Mucosa of rectum (tissue), 2 donors: ENCODE data around the gene ANXA9.

Experiments
- H3K27ac ChIP-seq, 2 donors: one replicate each; pipeline ENCODE4 v1.7.0; 2013; ENCODE audit warnings: inconsistent platforms in 2 of 2, low read depth in 2 of 2, low read length in 2 of 2
- H3K27me3 ChIP-seq, 2 donors: one replicate each; pipeline ENCODE4 v1.7.0; 2013; ENCODE audit warnings: low read length in 2 of 2; ENCODE audit not compliant: control insufficient read depth in 2 of 2, insufficient read depth in 2 of 2
- H3K36me3 ChIP-seq, 2 donors: one replicate each; pipeline ENCODE4 v1.7.0; 2013; ENCODE audit warnings: low read length in 2 of 2; ENCODE audit not compliant: control insufficient read depth in 2 of 2, insufficient read depth in 2 of 2
- H3K4me1 ChIP-seq, 2 donors: one replicate each; pipeline ENCODE4 v1.7.0; 2013; ENCODE audit warnings: low read length in 2 of 2, mild to moderate bottlenecking in 1 of 2; ENCODE audit not compliant: control insufficient read depth in 2 of 2, insufficient read depth in 2 of 2
- H3K4me3 ChIP-seq, 2 donors: one replicate each; pipeline ENCODE4 v1.7.0; 2013; ENCODE audit warnings: low read length in 2 of 2
- H3K9ac ChIP-seq, 2 donors: one replicate each; pipeline ENCODE4 v1.7.0; 2013; ENCODE audit warnings: low read length in 2 of 2, low read depth in 1 of 2, mild to moderate bottlenecking in 1 of 2
- H3K9me3 ChIP-seq, 2 donors: one replicate each; pipeline ENCODE4 v1.7.0; 2013; ENCODE audit warnings: low read length in 2 of 2; ENCODE audit not compliant: control insufficient read depth in 2 of 2
- donor health status: healthy.
- donor health status: Normal muscosa, but diverticular disease.

Gene ANXA9

DNA sequence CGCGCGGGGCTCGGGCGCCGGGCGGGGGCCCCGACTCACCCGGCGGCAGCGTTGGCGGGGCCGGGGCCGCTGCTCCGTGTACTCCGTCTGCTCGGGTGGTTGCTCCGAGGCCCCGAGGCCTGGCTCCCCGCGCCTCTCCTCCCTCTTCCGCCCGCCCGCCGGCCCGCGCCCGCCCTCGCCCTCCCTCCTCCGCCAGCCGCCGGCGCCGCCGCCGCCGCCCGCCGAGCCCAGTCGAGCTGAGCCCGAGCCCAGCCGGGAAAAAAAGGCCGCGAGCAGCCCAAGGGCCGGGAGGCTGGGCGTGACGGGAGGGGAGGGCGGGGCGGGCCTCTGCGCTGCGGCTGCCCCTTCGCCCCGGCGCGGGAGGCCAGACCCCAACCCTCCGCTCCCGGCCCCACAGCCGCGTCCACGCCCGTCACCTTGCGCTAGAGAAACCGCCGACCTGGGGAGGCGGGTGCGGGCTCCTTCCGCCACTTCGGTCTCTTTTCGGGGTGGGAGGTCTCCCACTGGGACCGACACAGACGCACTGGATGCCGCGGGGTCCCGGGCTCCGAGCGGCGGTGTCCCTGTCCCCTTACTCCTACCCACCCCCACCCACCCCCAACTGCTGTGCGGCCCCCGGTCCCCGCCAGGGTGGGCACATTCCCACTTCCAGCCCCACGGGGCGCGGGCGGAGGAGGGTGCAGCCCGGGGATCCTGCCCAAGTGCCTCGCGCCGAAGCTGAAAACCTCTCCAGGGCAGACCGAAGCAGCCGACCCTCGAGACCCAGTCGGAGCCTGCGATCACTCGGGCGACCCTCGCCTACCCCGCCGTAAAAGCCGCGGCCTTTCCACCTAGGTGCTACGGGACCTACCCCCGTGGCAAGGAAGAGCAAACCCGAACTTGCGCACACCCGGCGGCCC lies 7.3 kb upstream of the ANXA9 start, which contains the start of gene CERS2:
Gene CERS2, minus strand, starts transcription at position 256 of the 899 bp plus-strand sequence. CDS start 5,745 bp downstream, outside the sequence.
- H3K36me3 ChIP-seq = no peaks in the 10 kb centered on the region
- peak within 1 kb of the TSS; percentile 77 to 79 for H3K27ac ChIP-seq
- H3K4me3 ChIP-seq = peak within 1 kb of the TSS; percentile 88 to 93
- no peaks in the 10 kb centered on the region for H3K9me3 ChIP-seq
- no peaks in the 10 kb centered on the region for H3K27me3 ChIP-seq
- peak within 1 kb of the TSS; percentile 80 to 87 for H3K9ac ChIP-seq
- peaks cover 51 to 53% of the 10 kb centered on the region in 2 donors for H3K4me1 ChIP-seq

GRCh38 chr1:150976401-150976821 lies 5.7 kb upstream of the ANXA9 start:
- Histone ChIP-seq H3K36me3 (no peaks in the 10 kb centered on the region), H3K9ac (no peak overlapping the region), H3K27me3 (no peaks in the 10 kb centered on the region), H3K27ac (no peak overlapping the region), H3K4me3 (no peak overlapping the region), H3K4me1 (peaks cover 43 to 47% of the 10 kb centered on the region in 2 donors), H3K9me3 (no peaks in the 10 kb centered on the region)

- no peaks in the 10 kb centered on the region for H3K9me3 ChIP-seq
- peak overlapping the region; percentile 36 to 43 for H3K27ac ChIP-seq
- no peaks in the 10 kb centered on the region for H3K27me3 ChIP-seq
- H3K36me3 ChIP-seq = no peaks in the 10 kb centered on the region
- H3K4me1 ChIP-seq = peaks cover 41 to 43% of the 10 kb centered on the region in 2 donors
- H3K9ac ChIP-seq = peak overlapping the region in 1 of 2 donors; percentile 1
- peak overlapping the region in 1 of 2 donors; percentile 28 for H3K4me3 ChIP-seq
These were observed 5.0 kb upstream of the ANXA9 start for GRCh38 chr1:150976879-150977694.

GRCh38 chr1:150979092-150980056 lies 2.7 kb upstream of the ANXA9 start:
- H3K27me3 ChIP-seq = no peaks in the 10 kb centered on the region
- H3K9me3 ChIP-seq = no peaks in the 10 kb centered on the region
- no peaks in the 10 kb centered on the region for H3K36me3 ChIP-seq
- H3K4me1 ChIP-seq = peaks cover 28 to 29% of the 10 kb centered on the region in 2 donors
- peak overlapping the region; percentile 35 to 43 for H3K9ac ChIP-seq
- peak overlapping the region; percentile 45 to 66 for H3K4me3 ChIP-seq
- H3K27ac ChIP-seq = peak overlapping the region; percentile 28 to 32

DNA sequence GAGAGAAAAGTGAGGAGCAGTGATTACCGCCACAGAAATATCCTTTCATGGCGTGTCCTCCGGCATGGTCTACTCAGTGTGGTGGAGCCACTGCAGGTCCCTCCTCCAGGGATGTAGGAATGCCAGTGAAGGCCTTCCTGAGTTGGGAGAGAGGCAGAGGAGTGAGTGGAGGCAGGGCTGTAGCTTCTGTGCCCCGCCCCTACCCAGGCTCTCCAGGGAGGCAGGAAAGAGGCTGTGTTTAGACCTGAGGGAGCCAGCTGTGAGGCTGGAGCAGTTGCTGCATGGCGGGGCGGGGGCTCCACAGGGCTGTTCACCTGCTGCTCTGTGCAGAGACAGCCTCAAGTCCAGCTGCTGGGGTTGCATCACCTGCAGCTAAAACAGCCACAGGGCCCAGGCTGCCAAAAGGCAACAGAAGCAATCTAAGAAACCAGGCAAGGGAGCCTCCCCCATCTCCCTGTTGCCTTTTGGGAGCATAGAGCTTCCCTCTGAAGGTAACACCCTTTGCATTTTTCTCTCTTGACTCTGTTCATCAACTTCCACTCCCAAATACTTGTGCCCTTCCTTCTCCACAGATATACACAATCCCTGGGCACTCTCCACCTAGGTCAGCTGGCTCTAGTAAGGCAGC lies 801 bp upstream of the ANXA9 start:
- H3K4me1 ChIP-seq = peaks cover 25 to 29% of the 10 kb centered on the region in 2 donors
- no peak overlapping the region for H3K9ac ChIP-seq
- no peaks in the 10 kb centered on the region for H3K36me3 ChIP-seq
- no peak overlapping the region for H3K4me3 ChIP-seq
- no peak overlapping the region for H3K27ac ChIP-seq
- no peaks in the 10 kb centered on the region for H3K9me3 ChIP-seq
- no peaks in the 10 kb centered on the region for H3K27me3 ChIP-seq

DNA sequence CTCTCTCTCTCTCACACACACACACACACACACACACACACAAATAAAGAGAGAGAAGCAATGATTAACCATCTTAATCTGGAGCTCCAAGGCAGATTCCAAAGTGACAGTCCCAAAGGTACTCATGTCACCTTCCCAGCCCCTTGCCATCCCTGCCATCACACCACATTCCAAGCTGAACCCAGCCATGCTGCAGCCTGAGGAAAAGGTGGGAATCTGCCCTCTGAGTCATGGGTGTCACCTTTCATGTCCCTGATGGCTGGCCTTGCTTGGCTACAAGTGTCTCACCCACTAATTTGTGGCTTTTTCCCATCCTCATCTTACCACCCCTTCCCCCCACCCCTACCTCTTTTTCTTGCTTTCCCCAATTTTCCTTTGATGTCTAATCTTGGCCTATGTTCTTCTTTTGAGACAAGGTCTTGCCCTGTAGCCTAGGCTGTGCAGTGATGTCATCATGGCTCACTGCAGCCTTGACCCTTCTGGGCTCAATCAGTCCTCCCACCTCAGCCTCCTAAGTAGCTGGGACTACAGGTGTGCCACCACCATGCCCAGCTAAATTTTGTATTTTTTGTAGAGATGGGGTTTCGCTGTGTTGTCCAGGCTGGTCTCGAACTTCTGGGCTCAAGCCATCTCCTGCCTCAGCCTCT lies 3.2 kb downstream of the ANXA9 start:
- Histone ChIP-seq H3K27me3 (no peaks in the 10 kb centered on the region), H3K27ac (no peak overlapping the region), H3K9me3 (no peaks in the 10 kb centered on the region), H3K4me3 (no peak overlapping the region), H3K4me1 (peaks cover 9 to 12% of the 10 kb centered on the region in 2 donors), H3K9ac (no peak overlapping the region), H3K36me3 (no peaks in the 10 kb centered on the region)

GRCh38 chr1:150987924-150988323 lies 5.8 kb downstream of the ANXA9 start:
- H3K4me1 ChIP-seq = no peaks in the 10 kb centered on the region
- no peaks in the 10 kb centered on the region for H3K9me3 ChIP-seq
- no peak overlapping the region for H3K9ac ChIP-seq
- H3K27me3 ChIP-seq = no peaks in the 10 kb centered on the region
- no peak overlapping the region for H3K27ac ChIP-seq
- H3K4me3 ChIP-seq = no peak overlapping the region
- H3K36me3 ChIP-seq = no peaks in the 10 kb centered on the region

DNA sequence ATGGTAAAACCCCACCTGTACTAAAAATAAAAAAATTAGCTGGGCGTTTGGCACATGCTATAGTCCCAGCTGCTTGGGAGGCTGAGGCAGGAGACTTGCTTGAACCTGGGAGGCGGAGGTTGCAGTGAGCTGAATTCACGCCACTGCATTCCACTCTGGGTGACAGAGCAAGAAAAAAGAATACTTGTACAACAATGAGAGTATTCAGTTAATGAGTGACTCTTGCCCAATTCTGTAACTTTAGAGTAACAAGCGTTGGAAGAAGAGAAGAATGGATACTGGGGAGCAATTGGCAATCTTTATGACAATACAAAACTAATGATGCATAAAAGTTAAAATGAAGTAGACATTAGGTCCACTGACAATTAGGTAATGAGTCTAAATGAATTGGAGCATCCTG lies 10.5 kb downstream of the ANXA9 start:
- Histone ChIP-seq H3K9ac (no peak overlapping the region), H3K27ac (no peak overlapping the region), H3K4me3 (no peak overlapping the region), H3K4me1 (peaks cover 0 to 3% of the 10 kb centered on the region in 2 donors), H3K36me3 (peaks cover 9 to 12% of the 10 kb centered on the region in 2 donors), H3K27me3 (no peaks in the 10 kb centered on the region), H3K9me3 (no peaks in the 10 kb centered on the region)

DNA sequence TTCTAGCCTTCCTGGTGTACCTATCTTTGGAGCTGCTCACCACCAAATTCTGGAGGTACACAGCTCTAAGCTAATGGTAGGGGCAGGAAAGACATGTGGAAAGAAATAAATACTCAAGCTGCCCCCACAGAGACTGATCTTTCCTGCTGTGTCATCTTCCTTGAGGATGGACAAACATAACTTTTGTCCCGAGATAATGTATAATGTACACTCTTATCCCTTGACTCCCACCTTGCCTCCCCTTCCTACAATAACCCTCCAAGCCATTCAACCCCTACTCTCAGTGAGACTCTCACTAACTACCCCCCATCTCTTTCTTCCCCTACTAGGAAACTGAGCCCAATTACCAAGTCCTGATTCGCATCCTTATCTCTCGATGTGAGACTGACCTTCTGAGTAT lies 12.2 kb downstream of the ANXA9 start:
- no peaks in the 10 kb centered on the region for H3K9me3 ChIP-seq
- H3K36me3 ChIP-seq = peaks cover 23 to 26% of the 10 kb centered on the region in 2 donors
- no peak overlapping the region for H3K27ac ChIP-seq
- H3K4me1 ChIP-seq = peaks cover 0 to 3% of the 10 kb centered on the region in 2 donors
- H3K9ac ChIP-seq = no peak overlapping the region
- no peak overlapping the region for H3K4me3 ChIP-seq
- no peaks in the 10 kb centered on the region for H3K27me3 ChIP-seq
